NCI-H2081 (cell line): ENCODE measurements around the gene EXOC3L4.
A peak's percentile ranks its signal among the peaks of the same experiment; 100 is the strongest.

Experiments
- DNase-seq, 2 experiments: peaks; one replicate each; lab custom pipeline; 2025; lab: John Stamatoyannopoulos, UW

The EXOC3L4 gene

DNA sequence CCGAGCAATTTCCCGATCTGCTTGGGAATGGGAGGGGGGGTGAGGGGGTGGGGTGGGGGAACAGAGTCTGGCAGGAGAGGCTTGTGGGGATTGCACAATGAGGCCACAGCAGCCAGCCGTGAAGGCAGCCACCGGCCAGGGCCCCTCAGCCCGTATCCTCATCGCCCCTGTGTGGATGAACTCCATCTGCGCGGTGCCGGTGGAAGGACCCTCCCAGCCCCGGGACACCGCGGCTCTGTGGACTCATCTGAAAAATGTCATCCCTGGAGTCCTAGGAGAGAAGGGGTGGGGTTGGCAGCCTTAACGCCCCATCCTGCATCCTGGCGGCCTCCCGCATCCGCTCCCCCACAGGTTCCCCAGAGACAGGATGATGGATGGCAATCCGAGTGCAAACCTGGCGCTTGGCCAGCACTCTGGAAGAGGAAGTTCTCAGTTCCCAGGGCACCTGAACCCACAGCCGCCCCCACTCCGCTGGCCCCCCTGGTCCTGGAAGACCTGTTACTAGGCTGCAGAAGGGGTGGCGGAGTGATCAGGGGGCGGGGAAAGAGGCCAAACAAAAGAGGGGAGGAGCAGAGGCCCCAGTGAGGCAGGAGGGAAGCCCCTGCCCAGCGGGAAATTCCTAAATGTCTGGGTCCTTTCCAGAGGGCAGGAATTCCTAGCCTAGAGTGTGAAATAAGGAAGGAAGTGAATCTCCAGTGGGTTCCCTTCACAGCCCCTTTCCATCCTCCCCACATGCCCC, 27.5 kb downstream of the EXOC3L4 start:
- DNase-seq, result peak; percentile 95 to 96

DNA sequence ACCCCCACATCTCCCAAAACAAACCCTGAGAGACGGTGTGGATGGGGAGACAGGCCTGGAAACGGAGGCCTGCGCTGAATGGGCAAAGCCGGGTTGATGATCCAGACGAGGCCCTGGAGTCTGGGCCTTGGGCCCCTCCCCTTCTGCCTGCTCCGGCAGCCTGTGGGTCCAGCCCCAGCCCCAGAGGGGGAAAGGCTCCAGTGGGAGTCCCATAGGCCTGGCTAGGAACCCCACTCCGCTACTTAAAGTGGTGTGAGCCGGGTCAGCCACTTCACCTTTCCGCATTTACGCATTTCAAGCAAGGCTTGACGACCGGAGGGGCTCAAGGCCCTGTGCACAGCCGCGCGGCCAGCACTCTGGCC, 28.0 kb downstream of the EXOC3L4 start:
- DNase-seq, result no peak

DNA sequence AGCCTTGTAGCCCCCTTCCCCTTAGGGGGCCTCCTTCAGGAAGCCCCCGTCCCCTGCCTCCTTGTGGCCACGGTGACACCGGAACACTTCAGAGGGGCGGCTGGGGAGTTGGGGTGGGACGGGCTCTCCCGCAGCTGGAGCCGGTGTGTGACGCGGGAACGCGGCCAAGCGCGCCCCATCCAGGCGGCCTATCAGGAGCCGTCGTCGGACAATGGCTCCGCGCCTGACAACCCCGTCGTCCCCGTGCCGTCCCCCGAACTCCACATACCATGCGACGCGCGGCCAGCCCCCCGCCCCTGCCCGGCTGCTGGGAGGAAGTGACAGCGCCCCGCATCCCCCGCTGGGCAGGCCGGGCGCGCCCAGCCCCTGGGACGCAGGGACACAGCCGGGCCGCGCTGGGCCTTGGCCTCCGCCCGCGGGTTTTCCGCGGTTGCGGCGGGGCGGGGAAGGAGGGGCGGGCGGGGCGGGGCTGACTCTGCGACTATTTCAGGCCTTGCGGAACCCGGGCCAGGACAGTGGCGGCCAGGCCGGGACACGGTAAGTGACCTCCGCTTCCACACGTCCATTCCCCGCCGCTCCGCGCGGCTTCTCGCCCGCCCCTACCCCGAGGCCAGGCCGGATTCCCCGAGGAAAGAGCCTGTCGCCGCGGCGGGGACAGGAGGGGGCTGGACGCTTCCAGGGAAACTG, 28.6 kb downstream of the EXOC3L4 start, which contains the start of gene TNFAIP2:
Gene TNFAIP2 (plus strand): TSS at position 515 of the 687 bp plus-strand sequence. CDS start 2,997 bp downstream, outside the sequence.
- no peak for DNase-seq

DNA sequence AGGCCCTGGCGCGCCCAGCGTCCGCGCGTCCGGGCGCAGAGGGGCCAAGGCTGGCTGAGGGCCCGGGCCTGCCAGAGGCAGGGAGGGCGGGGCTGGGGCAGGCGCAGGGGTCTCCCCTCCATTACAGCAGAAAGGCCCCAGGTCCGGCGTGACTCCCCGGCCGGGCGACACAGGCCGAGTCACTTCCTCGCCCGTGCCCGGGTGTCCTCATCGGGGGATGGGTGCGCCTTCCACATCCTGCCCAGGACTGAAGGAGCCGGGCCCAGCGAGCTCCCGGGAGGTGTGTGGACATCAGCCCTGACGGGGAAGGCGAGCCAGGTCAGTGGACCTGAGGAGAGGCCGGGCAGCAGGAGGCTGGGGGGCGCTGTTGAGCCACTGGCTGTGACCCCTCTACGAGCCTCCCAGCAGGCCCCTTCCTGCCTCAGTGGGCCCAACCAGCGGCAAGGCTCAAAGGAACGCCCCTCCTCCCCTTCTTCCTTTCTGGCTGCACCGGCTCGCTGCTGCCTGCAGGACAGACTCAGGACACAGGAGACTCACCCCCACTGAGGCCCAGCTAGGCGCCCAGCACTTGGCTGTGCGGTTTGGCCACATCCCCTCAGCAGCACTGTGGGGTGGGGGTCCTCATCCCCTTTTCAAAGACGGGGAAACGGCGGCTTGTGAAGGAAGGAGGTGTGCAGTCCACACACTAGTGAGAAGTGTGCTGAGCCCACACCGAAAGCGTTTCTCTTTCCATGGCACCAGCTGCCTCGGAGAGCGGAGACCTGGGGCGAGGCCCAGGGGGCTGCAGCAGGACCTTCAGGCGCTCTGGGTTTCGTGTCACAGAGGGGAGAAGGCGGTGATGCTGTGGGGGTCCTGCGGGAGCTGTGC, 29.3 kb downstream of the EXOC3L4 start:
- no peak for DNase-seq

DNA sequence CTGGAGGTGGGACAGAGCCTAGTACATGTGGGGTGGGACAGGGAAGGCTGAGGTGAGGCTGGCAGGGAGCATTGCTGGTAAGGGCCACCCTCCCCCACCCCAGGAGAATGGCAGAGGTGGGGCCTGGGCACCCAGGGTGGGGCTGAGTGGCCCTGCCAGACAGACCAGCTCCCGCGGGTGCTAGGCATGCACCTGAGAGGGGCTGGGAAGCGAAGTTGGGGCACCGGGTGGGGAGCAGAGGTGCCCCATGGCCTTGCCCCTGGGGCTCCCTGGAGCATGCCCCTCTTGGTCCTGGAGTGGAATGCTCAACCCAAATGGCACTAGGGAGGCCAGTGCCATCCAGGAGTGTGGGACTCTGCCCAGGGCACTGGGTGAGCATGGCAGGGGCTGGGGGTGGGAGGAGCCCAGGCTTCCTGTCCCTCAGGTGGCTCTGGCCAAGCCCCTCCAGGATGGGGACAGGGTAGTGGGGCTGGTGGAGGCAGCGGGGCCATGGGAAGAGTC, 30.0 kb downstream of the EXOC3L4 start:
- no peak for DNase-seq

DNA sequence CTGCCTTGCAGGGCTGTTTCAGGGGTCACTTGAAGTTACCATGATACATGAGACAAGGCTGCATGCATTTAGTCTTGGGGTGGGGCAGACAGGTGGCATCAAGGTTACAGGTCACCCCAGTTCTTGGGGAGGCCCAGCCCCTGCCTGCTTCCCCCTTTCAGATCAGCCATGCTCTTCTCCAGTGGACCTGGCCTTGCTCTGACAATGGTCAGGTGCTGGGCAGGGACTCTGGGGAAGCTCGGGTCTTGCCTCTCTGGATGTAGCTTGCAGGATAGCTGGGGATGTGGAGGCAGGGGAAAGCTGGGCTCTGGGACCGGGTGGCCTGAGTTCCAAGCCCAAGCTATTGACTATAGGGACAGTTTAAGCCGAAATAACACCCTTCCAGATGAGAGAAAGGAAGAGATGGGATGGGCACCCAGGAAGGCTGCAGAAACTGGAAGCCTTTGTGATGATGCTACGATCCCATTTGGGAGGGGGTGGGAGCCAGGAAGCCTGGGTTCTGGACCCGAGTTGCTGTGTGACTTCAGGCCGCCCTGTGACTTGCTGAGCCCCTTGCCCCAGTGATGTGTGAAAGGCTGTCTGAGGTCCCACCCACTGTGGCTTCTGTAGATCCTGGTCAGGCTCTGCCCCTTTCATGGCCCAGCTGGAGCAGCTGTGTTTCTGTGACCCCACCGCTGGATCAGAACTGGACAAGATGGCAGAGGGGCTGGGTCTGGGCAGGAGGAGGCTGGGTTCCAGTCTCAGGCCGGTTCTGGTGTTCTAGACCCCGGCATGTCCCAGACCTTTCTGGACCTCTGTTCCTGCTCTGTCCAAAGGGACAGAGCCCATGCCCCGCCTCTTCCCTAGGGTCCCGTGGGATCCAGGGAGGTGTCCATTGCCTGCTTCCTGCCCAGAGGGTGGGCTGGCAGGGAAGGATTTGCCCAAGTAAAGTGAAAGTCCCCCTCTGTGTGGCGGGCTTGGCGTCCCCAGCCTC, 30.9 kb downstream of the EXOC3L4 start:
- DNase-seq, result no peak

DNA sequence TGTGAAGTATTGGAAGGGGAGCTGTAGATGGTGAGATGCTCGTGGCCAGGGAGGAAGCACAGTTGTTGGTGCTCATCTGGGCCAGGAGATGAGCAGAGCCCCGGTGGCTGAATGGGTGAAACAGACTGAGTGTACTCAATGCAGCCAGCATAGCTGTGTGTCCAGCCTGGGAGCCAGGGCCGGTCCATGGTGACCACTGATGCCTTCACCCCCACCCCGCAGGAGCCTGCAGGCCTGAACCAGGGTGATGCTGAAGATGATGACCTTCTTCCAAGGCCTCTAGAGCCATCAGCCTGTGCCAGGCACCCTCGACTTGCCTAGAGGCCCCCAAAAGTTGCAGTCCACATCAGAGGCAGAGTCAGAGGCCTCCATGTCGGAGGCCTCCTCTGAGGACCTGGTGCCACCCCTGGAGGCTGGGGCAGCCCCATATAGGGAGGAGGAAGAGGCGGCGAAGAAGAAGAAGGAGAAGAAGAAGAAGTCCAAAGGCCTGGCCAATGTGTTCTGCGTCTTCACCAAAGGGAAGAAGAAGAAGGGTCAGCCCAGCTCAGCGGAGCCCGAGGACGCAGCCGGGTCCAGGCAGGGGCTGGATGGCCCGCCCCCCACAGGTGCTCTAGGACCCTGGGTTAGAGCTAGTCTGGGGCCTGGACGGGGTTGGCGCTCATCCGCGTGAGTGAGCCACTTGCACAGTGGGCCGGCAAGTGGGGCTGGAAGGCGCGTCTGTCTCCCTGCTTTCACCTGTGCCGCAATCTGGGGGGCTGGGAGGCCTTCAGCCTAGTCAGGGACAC, 31.8 kb downstream of the EXOC3L4 start:
- DNase-seq, result no peak

DNA sequence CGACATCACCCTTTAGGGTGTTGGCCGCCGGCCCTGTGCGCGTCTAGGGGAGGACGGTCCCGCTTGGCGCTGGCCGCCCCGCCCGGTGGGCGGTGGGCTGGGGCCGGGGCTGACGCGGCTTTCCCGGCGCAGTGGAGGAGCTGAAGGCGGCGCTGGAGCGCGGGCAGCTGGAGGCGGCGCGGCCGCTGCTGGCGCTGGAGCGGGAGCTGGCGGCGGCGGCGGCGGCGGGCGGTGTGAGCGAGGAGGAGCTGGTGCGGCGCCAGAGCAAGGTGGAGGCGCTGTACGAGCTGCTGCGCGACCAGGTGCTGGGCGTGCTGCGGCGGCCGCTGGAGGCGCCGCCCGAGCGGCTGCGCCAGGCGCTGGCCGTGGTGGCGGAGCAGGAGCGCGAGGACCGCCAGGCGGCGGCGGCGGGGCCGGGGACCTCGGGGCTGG, 32.4 kb downstream of the EXOC3L4 start:
- peak; percentile 75 to 88 for DNase-seq

DNA sequence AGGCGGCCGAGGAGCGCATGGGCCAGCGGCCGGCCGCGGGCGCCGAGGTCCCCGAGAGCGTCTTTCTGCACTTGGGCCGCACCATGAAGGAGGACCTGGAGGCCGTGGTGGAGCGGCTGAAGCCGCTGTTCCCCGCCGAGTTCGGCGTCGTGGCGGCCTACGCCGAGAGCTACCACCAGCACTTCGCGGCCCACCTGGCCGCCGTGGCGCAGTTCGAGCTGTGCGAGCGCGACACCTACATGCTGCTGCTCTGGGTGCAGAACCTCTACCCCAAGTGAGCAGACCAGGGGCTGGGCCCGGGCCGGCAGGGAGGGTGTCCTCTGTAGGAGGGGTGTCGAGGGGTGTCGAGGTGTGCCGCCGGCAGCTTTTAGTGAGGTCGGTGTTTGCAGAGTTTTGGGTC, 32.8 kb downstream of the EXOC3L4 start:
- no peak for DNase-seq

DNA sequence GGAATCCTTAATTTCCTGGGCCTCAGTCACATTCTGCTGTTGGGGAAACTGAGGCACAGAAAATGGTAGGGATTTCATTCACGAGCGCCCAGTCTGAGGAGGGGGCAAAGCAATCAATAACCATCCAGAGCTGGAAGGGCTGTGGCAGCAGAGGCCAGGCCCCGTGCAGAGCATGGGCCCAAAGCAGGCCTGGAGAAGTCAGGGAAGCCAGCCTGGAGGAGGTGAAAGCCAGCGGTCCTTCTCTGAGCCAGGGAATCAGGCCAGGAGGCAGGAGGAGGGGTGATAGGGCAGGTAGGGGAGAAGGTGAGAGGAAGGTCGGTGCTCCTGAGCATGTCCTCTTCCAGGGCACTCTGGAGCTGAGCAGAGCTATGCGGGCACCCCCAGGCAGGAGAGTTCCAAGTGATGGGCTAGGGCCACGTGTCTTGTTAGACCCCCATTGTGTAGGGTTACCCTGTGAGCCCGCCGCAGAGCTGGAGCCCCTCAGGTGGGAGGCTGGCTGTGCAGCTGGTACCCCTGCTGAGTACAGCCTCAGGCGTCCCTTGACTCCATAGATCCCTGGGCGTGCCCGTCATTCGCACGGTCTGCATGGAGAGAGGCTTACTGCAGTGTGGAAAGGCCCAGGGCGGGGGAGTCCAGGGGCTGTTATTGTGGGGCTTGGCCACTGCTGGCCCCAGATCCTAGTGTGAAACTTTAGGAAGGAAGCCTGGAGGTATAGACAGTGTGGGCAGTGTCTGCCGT, 33.5 kb downstream of the EXOC3L4 start:
- no peak for DNase-seq

DNA sequence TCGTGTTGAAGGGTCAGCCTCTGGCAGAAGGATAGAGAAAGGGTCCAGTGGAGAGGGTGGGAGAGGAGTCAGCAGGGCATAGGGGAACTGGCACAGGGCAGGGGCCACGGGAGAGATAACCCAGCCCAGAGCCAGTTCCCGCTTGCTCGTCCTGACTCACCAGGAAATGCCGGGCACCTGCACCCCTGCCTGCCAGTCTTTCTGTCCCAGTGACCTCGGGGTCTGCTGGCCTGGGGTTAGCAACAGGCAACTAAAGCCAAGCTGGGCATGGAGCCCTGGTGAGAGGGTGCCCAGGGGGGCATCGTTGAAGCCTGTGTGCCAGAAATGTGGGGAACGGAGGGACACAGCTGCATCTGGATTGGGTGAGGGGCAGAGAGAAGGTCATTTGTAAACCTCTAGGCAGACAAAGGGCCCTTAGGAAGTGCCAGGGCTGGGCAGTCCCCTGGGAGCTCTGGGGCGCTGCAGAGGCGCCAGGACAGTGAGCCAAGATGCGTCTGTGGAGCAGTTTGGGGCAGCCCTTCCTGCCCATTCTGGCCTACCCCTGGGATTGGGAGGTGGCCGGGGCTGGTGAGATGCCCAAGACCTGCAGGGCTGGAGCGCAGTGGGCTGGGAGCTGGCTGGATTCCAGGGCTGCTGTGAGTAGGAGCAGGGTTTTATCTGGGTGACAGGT, 34.2 kb downstream of the EXOC3L4 start:
- no peak for DNase-seq

DNA sequence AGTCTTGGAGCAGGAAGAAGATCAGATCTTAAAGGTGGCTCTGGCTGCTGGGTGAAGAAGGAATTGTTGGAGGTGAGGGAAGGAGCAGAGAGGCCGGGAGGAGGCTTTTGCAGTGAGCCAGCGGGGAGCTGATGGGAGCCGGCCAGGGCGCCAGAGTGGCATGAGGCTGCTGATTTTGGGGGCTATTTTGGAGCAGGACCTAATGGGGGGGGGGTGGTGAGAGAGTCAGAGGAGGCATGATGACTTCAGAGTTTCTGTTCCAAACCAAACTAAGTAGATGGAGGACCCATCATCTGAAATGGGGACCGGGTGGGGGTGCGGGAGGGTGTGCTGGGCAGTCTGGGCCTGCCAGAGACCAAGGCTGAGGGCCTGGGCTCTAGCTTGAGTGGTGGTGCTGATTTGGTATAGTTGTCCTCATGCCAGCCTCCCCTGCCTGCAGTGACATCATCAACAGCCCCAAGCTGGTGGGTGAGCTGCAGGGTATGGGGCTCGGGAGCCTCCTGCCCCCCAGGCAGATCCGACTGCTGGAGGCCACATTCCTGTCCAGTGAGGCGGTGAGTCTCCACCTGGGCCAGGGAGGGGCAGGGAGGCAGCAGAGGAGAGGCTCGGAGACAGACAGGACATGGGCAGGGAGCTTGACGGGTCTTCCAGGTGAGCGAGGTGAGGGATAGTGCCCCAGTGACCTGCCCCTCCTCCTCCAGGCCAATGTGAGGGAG, 34.9 kb downstream of the EXOC3L4 start:
- no peak for DNase-seq

DNA sequence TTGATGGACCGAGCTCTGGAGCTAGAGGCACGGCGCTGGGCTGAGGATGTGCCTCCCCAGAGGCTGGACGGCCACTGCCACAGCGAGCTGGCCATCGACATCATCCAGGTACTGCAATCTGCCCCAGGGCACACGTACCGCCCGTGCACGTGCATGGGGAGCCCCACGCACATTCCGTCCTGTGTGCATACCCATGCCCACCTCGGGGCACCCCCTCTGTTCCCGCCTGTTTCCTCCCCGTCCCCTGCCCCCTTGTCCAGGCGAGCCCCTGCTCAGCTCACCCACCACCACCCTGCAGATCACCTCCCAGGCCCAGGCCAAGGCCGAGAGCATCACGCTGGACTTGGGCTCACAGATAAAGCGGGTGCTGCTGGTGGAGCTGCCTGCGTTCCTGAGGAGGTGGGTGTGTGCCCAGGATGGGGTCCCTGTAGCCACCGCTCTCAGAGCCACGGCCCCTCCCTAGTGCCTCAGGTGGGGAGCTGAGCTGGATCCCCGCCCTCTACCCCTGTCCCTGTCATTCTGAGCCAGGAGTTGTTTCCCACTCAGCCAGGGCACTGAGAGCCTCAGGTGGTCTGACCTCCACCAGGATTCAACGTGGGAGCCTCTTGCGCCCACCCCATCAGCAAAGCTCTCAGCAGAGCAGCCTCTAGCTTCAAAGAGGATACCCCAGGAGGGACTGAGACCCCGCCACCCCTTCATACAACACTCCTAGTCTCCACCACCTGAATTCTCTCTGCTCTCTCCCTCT, 35.7 kb downstream of the EXOC3L4 start:
- DNase-seq, result no peak

DNA sequence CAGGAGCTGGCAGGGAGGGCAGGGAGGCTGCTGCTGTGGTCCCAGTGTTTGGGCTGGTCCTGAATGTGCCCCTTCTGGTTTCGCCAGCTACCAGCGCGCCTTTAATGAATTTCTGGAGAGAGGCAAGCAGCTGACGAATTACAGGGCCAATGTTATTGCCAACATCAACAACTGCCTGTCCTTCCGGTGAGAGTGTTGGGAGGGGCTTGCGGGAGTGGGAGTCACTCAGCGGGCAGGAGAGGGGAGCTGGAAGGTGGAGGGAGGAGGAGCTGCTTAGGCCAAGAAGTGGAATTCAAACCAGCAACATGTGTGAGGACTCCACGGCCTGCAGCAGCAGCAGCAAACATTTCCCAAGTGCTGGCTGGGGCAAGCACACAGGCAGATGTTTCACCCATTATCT, 36.4 kb downstream of the EXOC3L4 start:
- peak in 1 of 2 experiments; percentile 54 for DNase-seq

DNA sequence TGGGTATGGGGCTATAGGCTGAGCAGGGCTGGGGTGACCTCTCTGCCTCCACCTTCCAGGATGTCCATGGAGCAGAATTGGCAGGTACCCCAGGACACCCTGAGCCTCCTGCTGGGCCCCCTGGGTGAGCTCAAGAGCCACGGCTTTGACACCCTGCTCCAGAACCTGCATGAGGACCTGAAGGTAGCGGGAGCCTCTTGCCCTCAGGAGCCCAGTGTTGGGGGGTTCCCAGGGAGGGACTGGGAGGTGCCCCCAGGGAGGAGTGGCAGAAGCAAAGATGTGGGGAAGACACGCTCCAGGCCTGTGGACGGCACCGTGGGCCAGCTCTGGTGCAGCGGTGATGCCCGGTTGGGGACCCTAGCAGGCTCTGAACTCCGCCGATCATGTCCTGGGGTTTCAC, 37.1 kb downstream of the EXOC3L4 start:
- no peak for DNase-seq

DNA sequence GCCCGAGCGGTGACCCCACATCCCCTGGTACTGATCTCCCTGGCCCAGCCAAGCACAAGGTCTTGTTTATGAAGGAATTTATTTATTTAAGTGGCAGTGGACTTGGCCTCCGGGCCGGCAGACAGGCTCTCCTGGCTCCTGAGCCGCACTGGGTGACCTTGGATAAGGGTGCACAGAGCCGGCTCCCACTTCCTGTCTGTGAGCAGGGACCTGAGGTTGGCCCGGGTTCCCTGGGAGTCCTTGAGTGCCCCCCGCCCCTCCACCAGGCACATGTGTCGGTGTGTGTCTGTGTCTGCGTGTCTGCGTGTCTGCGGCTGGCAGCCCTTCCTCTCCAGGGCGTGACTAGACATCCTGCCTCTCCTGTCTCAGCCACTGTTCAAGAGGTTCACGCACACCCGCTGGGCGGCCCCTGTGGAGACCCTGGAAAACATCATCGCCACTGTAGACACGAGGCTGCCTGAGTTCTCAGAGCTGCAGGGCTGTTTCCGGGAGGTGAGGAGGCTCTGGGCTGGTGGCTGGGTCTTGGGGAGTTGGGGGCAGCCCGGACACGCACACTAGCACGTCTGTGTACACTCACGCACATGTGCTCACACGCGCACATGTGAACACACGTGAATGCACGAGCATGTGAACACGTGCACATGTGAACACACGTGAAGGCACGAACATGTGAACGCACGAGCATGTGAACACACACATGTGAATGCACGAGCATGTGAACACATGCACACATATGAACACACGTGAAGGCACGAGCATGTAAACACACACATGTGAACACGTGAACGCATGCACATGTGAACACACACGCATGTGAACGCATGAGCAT, 38.1 kb downstream of the EXOC3L4 start:
- no peak for DNase-seq
